Fibroblast of the aortic adventitia (primary cell): ENCODE data around the gene MYO18B. TPM values are rescaled to one million over a fixed set of nuclear protein-coding genes. Genes with fewer than 3 reads are reported as not detected.

ENCODE experiments used
- DNase-seq: peaks from one replicate; pipeline ENCODE4 v3.0.0-alpha.2; 2010; ENCODE audit warnings: low read depth
- H3K4me3 ChIP-seq: 2 replicates; pipeline ENCODE4 v1.5.1; 2011; ENCODE audit warnings: low read depth, mild to moderate bottlenecking, control low read depth, low read length, moderate library complexity
- total RNA-seq: library from RNA; depleted of rRNA; stranded (reverse); fragments of >200 nt; gene quantifications from 2 replicates; pipeline ENCODE4 v1.2.3, GENCODE V29; 2012; ENCODE audit warnings: low replicate concordance
- TF ChIP-seq, protein P1 (sequence below): IDR thresholded peaks from 2 replicates; pipeline ENCODE4 v1.5.1; 2011; ENCODE audit warnings: mild to moderate bottlenecking, low read length, control low read depth, inconsistent platforms; ENCODE audit not compliant: insufficient read depth

MYO18B gene
- total RNA-seq, 1 donor = not detected

GRCh38 chr22:25900880-25901279 lies 158.9 kb downstream of the MYO18B start:
- H3K4me3 ChIP-seq = no peak overlapping the region
- DNase-seq = no peak
- TF ChIP-seq, protein P1, sequence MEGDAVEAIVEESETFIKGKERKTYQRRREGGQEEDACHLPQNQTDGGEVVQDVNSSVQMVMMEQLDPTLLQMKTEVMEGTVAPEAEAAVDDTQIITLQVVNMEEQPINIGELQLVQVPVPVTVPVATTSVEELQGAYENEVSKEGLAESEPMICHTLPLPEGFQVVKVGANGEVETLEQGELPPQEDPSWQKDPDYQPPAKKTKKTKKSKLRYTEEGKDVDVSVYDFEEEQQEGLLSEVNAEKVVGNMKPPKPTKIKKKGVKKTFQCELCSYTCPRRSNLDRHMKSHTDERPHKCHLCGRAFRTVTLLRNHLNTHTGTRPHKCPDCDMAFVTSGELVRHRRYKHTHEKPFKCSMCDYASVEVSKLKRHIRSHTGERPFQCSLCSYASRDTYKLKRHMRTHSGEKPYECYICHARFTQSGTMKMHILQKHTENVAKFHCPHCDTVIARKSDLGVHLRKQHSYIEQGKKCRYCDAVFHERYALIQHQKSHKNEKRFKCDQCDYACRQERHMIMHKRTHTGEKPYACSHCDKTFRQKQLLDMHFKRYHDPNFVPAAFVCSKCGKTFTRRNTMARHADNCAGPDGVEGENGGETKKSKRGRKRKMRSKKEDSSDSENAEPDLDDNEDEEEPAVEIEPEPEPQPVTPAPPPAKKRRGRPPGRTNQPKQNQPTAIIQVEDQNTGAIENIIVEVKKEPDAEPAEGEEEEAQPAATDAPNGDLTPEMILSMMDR = no peak

DNA sequence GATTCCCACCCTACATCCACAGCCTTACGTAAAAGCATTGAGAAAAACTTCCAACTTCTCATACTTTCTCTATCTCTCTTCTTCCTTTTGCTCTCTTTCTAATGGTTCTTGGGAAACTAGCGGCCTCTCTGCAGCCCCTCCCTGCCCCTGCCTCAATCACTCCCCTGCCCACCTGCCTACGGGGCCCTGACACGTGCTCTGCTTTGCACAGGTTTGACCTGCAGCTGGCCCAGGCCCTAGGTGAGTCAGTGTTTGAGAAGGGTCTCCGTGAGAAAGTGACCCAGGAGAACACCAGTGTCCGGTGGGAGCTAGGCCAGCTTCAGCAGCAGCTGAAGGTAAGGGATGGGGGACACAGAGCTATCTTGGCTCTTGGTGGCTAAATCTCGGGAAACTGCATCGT lies 160.4 kb downstream of the MYO18B start:
- H3K4me3 ChIP-seq = no peak overlapping the region
- TF ChIP-seq, protein P1 = no peak
- DNase-seq = no peak

- H3K4me3 ChIP-seq = no peak overlapping the region
- TF ChIP-seq, protein P1 = no peak
- DNase-seq = no peak
Observed at GRCh38 chr22:25903294-25903693, 161.3 kb downstream of the MYO18B start.

- DNase-seq = no peak
- H3K4me3 ChIP-seq = no peak overlapping the region
- TF ChIP-seq, protein P1 = no peak
Observed at GRCh38 chr22:25908212-25908611, 166.2 kb downstream of the MYO18B start.

DNA sequence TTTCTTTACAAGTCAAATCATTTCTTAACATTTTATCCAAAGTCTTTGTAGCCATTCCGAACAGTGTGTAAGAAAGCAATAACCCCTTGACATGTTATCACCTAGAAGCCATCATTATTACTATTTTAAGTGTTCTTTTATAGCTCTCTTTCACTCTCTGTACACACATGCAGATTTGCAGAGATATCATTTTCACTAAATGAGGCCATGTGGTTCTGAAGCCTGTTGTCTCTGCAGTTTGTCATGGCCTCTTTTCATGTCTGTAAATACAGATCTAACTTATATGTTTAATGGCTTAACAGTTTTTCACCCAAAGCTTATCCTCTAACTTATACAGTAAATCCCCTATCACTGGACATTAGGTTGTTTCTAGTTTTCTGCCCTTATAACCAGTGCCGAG lies 166.8 kb downstream of the MYO18B start:
- DNase-seq = no peak
- no peak overlapping the region for H3K4me3 ChIP-seq
- TF ChIP-seq, protein P1 = no peak

DNA sequence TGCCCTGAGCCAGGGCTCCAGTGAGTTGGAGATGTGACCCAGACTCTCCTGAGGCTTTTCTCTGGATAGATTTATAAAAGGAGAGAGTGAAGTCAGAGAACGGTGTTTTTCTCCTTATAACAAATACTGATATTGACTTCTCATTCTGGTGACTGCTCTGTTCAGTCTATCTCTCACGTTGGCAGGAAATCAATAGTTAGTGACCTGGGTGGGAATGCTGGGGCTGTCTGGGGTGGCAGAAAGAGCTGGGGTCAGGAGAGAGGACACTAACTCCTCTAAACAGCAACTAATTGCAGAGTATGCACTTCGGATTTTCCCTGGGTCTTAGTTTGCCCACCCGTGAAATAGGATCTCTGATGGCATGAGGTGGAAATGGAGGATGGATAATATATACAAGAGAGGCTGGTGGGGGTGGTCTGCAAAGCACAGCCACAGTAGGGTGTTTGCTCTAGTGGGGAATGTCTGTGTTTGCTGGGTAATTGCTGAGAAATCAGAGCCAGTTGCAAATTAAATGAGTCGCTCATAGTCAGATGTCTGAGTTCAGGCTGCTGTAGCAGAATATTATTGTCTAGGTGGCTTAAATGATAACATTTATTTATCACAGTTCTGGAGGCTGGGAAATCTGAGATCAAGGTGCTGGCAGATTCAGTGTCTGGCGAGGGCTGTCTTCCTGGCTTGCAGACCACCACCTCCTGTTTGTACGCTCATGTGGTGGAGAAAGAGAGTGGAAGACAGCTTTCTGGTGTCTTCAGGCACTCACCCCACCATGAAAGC lies 167.8 kb downstream of the MYO18B start:
- DNase-seq = no peak
- no peak overlapping the region for H3K4me3 ChIP-seq
- TF ChIP-seq, protein P1 = no peak
